OCI-LY3 (cell line): ENCODE measurements around the gene MYLIP.

Experiments used
- H2AFZ ChIP-seq: fragments of 200-600, 300-600 bp; shearing (Covaris generic); 2 replicates; pipeline ENCODE4 v1.6.0; 2014; ENCODE audit warnings: antibody characterized with exemption, low read depth, low read length
- H3K27ac ChIP-seq: fragments of 200-600, 300-600 bp; sonication (generic); 2 replicates; pipeline ENCODE4 v1.5.1; 2014; ENCODE audit warnings: mild to moderate bottlenecking, low read length, moderate library complexity, mixed read lengths
- H3K27me3 ChIP-seq: fragments of 200-600, 300-600 bp; sonication (generic); 2 replicates; pipeline ENCODE4 v1.6.1; 2014; ENCODE audit warnings: low read depth, low read length, mixed read lengths
- H3K36me3 ChIP-seq: fragments of 200-600, 300-600 bp; sonication (generic); replicated peaks from 2 replicates; pipeline ENCODE3; 2014; ENCODE audit warnings: low read depth, low read length, mixed read lengths
- H3K4me1 ChIP-seq: fragments of 300-600, 200-600 bp; sonication (generic); 2 replicates; pipeline ENCODE4 v1.6.1; 2014; ENCODE audit warnings: low read length, mixed read lengths
- H3K4me2 ChIP-seq: fragments of 200-600, 300-600 bp; sonication (generic); 2 replicates; pipeline ENCODE4 v1.6.1; 2014; ENCODE audit warnings: low read length, mixed read lengths
- H3K4me3 ChIP-seq: fragments of 300-600, 200-600 bp; sonication (generic); 2 replicates; pipeline ENCODE4 v1.5.1; 2014; ENCODE audit warnings: antibody characterized with exemption, mild to moderate bottlenecking, low read length, moderate library complexity
- H3K79me2 ChIP-seq: fragments of 300-600, 200-600 bp; shearing (Covaris generic); 2 replicates; pipeline ENCODE4 v1.6.1; 2014; ENCODE audit warnings: mild to moderate bottlenecking, low read length, mixed read lengths
- H3K9ac ChIP-seq: fragments of 300-600, 200-600 bp; shearing (Covaris generic); 2 replicates; pipeline ENCODE4 v1.6.0; 2014; ENCODE audit warnings: mild to moderate bottlenecking, low read length, moderate library complexity
- H3K9me3 ChIP-seq: fragments of 200-600, 300-600 bp; shearing (Covaris generic); 2 replicates; pipeline ENCODE4 v1.6.1; 2014; ENCODE audit warnings: low read length, mixed read lengths; ENCODE audit not compliant: insufficient read depth
- H4K20me1 ChIP-seq: fragments of 200-600, 300-600 bp; sonication (generic); 2 replicates; pipeline ENCODE4 v1.6.1; 2016; ENCODE audit warnings: low read length, mixed read lengths; ENCODE audit not compliant: insufficient read depth
- EZH2phosphoT487 ChIP-seq: fragments of 200-600 bp; shearing (Covaris generic); IDR thresholded peaks from 2 replicates; pipeline ENCODE4 v1.6.1; 2018; ENCODE audit warnings: antibody characterized with exemption, mixed run types, low read depth
- TF ChIP-seq, protein P1 (sequence below): fragments of 200-600, 300-600 bp; sonication (generic); IDR thresholded peaks from 2 replicates; pipeline ENCODE4 v1.5.1; 2014; ENCODE audit warnings: antibody characterized with exemption, low read length, low read depth

MYLIP gene

DNA sequence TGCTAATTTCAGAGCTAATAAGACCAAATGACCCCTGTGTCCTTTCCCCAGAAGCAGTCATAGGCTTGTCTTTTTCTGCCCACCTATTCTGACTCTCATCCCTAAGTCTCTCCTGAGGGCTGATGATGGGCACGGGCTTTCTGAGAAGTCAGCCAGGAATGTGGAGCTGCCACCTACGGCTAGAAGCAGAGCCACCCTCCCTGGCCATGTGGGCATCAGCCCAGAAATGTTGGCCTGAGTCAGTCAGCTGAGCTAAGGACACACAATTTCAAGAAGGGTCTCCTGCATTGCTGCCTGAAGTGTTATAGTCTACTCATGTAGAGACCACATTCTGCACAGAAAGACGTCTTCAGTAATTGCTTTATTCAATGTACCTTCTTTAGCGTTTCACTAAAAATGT is 17.1 kb downstream of the MYLIP start:
- peaks cover 36% of the 10 kb centered on the region for H3K36me3 ChIP-seq

DNA sequence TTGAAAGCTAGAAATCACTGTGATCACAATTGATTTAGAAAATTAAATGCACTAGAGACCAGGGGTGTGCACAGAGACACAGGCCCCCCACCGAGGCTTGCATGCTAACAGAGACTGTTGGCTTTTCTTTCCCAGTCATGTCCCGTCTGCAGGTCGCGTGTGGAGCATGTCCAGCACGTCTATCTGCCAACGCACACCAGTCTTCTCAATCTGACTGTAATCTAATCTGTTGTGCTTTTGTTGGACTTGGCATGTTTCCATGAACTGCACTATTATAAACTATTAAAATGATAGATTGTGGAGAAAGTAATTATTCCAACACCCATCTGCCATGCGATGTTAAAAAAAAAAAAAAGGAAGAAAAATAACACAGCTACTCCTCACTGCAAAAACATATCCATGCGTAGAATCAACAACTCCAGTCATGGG is 17.7 kb downstream of the MYLIP start:
- no peaks in the 10 kb centered on the region for H3K4me1 ChIP-seq
- H3K79me2 ChIP-seq = no peaks in the 10 kb centered on the region
- no peak overlapping the region for H3K4me2 ChIP-seq
- TF ChIP-seq, protein P1, sequence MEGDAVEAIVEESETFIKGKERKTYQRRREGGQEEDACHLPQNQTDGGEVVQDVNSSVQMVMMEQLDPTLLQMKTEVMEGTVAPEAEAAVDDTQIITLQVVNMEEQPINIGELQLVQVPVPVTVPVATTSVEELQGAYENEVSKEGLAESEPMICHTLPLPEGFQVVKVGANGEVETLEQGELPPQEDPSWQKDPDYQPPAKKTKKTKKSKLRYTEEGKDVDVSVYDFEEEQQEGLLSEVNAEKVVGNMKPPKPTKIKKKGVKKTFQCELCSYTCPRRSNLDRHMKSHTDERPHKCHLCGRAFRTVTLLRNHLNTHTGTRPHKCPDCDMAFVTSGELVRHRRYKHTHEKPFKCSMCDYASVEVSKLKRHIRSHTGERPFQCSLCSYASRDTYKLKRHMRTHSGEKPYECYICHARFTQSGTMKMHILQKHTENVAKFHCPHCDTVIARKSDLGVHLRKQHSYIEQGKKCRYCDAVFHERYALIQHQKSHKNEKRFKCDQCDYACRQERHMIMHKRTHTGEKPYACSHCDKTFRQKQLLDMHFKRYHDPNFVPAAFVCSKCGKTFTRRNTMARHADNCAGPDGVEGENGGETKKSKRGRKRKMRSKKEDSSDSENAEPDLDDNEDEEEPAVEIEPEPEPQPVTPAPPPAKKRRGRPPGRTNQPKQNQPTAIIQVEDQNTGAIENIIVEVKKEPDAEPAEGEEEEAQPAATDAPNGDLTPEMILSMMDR = no peak
- TF ChIP-seq EZH2phosphoT487 = no peak
- no peaks in the 10 kb centered on the region for H3K27me3 ChIP-seq
- no peaks in the 10 kb centered on the region for H3K9me3 ChIP-seq
- H3K27ac ChIP-seq = no peak overlapping the region
- no peaks in the 10 kb centered on the region; the same call in 1 of the 2 replicates for H4K20me1 ChIP-seq
- no peak overlapping the region for H3K4me3 ChIP-seq
- H3K9ac ChIP-seq = no peak overlapping the region
- H2AFZ ChIP-seq = no peak overlapping the region
- H3K36me3 ChIP-seq = peaks cover 36% of the 10 kb centered on the region

More for the DNA sequence above, 17.1 kb downstream of the MYLIP start:
- Histone ChIP-seq H3K27me3 (no peaks in the 10 kb centered on the region), H3K27ac (no peak overlapping the region), H3K4me2 (no peak overlapping the region), H3K4me1 (no peaks in the 10 kb centered on the region), H3K9ac (no peak overlapping the region), H4K20me1 (no peaks in the 10 kb centered on the region; the same call in 1 of the 2 replicates), H3K9me3 (no peaks in the 10 kb centered on the region), H3K79me2 (no peaks in the 10 kb centered on the region), H2AFZ (no peak overlapping the region), H3K4me3 (no peak overlapping the region)
- TF ChIP-seq, protein P1 = no peak
- no peak for TF ChIP-seq EZH2phosphoT487

DNA sequence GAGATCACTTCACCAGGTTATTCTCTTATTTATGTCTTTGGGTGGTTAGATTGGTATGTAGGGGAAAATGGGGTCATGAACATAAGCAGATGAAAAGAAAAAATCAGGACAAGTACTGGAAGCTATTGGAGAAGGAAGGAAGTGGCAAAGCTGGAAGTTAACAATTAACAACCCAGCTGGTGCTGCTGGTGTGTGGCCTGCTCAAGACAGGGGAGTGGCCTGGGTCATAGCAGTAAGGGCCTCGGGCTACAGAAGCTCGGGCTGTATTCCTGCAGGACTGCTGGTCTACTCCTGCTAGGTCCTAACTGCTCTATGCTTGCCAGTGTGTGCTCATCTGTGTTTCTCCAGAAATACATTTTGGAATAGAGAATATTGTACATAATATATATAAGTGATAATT is 19.6 kb downstream of the MYLIP start:
- H3K9me3 ChIP-seq = no peaks in the 10 kb centered on the region
- no peaks in the 10 kb centered on the region for H3K79me2 ChIP-seq
- no peak overlapping the region for H3K27ac ChIP-seq
- peaks cover 23% of the 10 kb centered on the region for H3K36me3 ChIP-seq
- no peaks in the 10 kb centered on the region for H3K27me3 ChIP-seq
- no peak overlapping the region for H3K4me2 ChIP-seq
- no peaks in the 10 kb centered on the region for H4K20me1 ChIP-seq
- no peak overlapping the region for H3K4me3 ChIP-seq
- no peak overlapping the region for H2AFZ ChIP-seq
- TF ChIP-seq, protein P1 = no peak
- TF ChIP-seq EZH2phosphoT487 = no peak
- H3K9ac ChIP-seq = no peak overlapping the region
- no peaks in the 10 kb centered on the region for H3K4me1 ChIP-seq

DNA sequence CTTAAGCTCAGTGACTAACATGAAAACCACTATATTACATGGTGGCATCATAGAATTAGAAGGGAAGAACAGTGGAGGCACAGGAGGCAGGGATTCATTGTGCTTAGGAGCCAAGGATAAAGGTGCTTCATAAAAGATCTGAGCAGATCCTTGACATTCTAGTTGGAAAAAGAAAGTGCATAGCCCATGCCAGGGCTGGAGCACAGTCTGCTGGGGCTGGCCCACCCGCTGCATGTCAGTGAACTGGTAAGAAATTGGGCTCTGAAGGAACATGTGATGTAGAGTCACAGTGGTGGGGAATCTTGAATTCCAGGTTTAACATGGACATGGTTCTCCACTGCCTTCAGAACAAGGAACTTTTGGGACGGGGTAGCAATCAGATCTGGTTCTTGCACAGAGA is 20.4 kb downstream of the MYLIP start:
- H4K20me1 ChIP-seq = no peaks in the 10 kb centered on the region
- no peaks in the 10 kb centered on the region for H3K79me2 ChIP-seq
- no peak overlapping the region for H3K27ac ChIP-seq
- no peaks in the 10 kb centered on the region for H3K4me1 ChIP-seq
- H3K9me3 ChIP-seq = no peaks in the 10 kb centered on the region
- H3K4me2 ChIP-seq = no peak overlapping the region
- H3K9ac ChIP-seq = no peak overlapping the region
- peaks cover 22% of the 10 kb centered on the region for H3K36me3 ChIP-seq
- no peak for TF ChIP-seq EZH2phosphoT487
- TF ChIP-seq, protein P1 = no peak
- H3K4me3 ChIP-seq = no peak overlapping the region
- no peak overlapping the region for H2AFZ ChIP-seq
- H3K27me3 ChIP-seq = no peaks in the 10 kb centered on the region
